Lung (tissue), 12 donors: ENCODE results near the gene HOXC11. TPM values are rescaled to one million over a fixed set of nuclear protein-coding genes. Genes with fewer than 3 reads are reported as not detected.
A peak's percentile ranks its signal among the peaks of the same experiment; 100 is the strongest.

Experiments
- ATAC-seq: fragments of 200-7000 bp; cut with Tn5 transposase; one replicate; pipeline ENCODE4 v1.9.1; 2020; ENCODE audit warnings: moderate number of reproducible peaks; ENCODE audit not compliant: insufficient read depth, low FRiP score
- DNase-seq, 3 donors: peaks; one replicate each; pipeline ENCODE4 v3.0.0-alpha.2; 2013 to 2017
- H3K27ac ChIP-seq, 2 donors: one replicate each; pipeline ENCODE4 v1.5.1; 2013; ENCODE audit warnings: mild to moderate bottlenecking in 2 of 2, moderate library complexity in 2 of 2, control low read depth in 1 of 2, inconsistent platforms in 1 of 2, low read depth in 1 of 2, low read length in 1 of 2
- H3K27me3 ChIP-seq, 3 donors: one replicate each; pipeline ENCODE4 v1.5.1; 2013; ENCODE audit warnings: low read length in 2 of 3; ENCODE audit not compliant: control insufficient read depth in 3 of 3, insufficient read depth in 3 of 3
- H3K36me3 ChIP-seq, 4 donors: one replicate each; pipeline ENCODE4 v1.5.1; 2013; ENCODE audit warnings: low read length in 4 of 4, mild to moderate bottlenecking in 1 of 4, moderate library complexity in 1 of 4; ENCODE audit not compliant: control insufficient read depth in 4 of 4, insufficient read depth in 4 of 4
- H3K4me1 ChIP-seq, 5 donors: one replicate each; pipeline ENCODE4 v1.5.1; 2013; ENCODE audit warnings: low read length in 5 of 5, mild to moderate bottlenecking in 2 of 5, moderate library complexity in 1 of 5; ENCODE audit not compliant: control insufficient read depth in 5 of 5, insufficient read depth in 5 of 5
- H3K4me3 ChIP-seq: one replicate; pipeline ENCODE4 v1.5.1; 2013; ENCODE audit warnings: mild to moderate bottlenecking, control low read depth, moderate library complexity
- H3K9ac ChIP-seq, 2 donors: one replicate each; pipeline ENCODE4 v1.5.1; 2013; ENCODE audit warnings: low read length in 2 of 2, control low read depth in 1 of 2; ENCODE audit not compliant: insufficient read depth in 1 of 2
- H3K9me3 ChIP-seq, 4 donors: one replicate each; pipeline ENCODE4 v1.5.1; 2013; ENCODE audit warnings: low read length in 3 of 4, mild to moderate bottlenecking in 1 of 4, moderate library complexity in 1 of 4; ENCODE audit not compliant: control insufficient read depth in 4 of 4, insufficient read depth in 3 of 4
- WGBS, 2 donors: extraction: QIAGEN DNeasy Blood & Tissue Kit; methylation state at CpG; one replicate each; pipeline ENCODE4 v1.1.7; 2013; 5-methylcytosine and 5-hydroxymethylcytosine counted together
- polyA plus RNA-seq, 2 donors: library from polyadenylated mRNA; stranded (reverse); fragments of 200-250 nt; gene quantifications; one replicate each; pipeline ENCODE4 v1.2.1, GENCODE V29; 2013
- total RNA-seq, 2 donors: library from RNA; depleted of rRNA in 1 of 2; stranded (reverse); fragments of >200 nt in 1 of 2; gene quantifications; one replicate each; pipeline ENCODE4 v1.2.1, GENCODE V29; 2014 to 2021
- TF ChIP-seq, protein P1 (sequence below): IDR thresholded peaks from 2 replicates; pipeline ENCODE4 v1.5.1; 2012; ENCODE audit warnings: mild to moderate bottlenecking; ENCODE audit errors: control extremely low read depth, extremely low read depth
- donor health status: control.
- donor health status: control.
- donor health status: Bipolar disorder and iron deficiency.
- donor health status: healthy.
- donor health status: DM: yes; HTN: yes; CAD: no.

The HOXC11 gene
- total and polyA plus RNA-seq, 4 donors: not detected

DNA sequence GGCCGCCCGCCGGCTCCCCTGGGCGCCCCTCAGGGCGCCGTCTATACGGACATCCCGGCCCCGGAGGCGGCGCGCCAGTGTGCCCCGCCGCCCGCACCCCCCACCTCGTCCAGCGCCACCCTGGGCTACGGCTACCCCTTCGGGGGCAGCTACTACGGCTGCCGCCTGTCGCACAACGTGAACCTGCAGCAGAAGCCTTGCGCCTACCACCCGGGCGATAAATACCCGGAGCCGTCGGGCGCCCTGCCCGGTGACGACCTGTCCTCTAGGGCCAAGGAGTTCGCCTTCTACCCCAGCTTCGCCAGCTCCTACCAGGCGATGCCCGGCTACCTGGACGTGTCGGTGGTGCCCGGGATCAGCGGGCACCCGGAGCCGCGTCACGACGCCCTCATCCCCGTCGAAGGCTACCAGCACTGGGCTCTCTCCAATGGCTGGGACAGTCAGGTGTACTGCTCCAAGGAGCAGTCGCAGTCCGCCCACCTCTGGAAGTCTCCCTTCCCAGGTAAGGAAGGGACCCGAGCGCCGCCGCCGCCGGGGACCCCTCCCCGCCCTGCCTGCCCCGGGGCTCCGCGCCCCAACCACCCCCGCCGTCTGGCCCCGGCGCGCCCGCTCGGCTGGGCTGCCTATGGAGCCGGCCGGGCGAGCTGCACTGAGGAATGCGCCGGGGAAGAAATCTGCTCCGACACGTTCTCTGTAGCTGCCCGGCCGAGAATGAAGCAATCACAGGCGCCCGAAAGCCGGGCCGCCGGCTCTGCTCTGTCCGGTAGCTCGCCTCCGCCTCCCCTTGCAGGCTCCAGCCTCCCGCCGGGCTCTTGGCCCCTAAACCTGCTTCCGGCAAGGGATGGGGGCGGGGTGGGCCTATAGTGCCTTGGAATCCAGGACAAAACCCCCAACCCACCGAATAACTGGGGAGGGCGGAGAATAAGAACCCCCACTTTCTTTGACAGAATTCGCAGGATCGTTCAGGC is 33.5 kb upstream of the HOXC11 start:
- 5 to 6% methylated on average over 87 to 91 of the region's 91 CpGs for WGBS, 2 donors
- peak; percentile 65 to 72 (median 71) for DNase-seq
- Histone ChIP-seq H3K27ac (no peak overlapping the region), H3K36me3 (no peaks in the 10 kb centered on the region), H3K9me3 (peaks cover 0 to 7% (median 0%) of the 10 kb centered on the region in 4 donors), H3K4me3 (no peak overlapping the region), H3K4me1 (peaks cover 0 to 3% (median 2%) of the 10 kb centered on the region in 5 donors), H3K27me3 (peaks cover 15 to 95% (median 90%) of the 10 kb centered on the region in 3 donors), H3K9ac (no peak overlapping the region)
- ATAC-seq: no peak
- TF ChIP-seq, protein P1, sequence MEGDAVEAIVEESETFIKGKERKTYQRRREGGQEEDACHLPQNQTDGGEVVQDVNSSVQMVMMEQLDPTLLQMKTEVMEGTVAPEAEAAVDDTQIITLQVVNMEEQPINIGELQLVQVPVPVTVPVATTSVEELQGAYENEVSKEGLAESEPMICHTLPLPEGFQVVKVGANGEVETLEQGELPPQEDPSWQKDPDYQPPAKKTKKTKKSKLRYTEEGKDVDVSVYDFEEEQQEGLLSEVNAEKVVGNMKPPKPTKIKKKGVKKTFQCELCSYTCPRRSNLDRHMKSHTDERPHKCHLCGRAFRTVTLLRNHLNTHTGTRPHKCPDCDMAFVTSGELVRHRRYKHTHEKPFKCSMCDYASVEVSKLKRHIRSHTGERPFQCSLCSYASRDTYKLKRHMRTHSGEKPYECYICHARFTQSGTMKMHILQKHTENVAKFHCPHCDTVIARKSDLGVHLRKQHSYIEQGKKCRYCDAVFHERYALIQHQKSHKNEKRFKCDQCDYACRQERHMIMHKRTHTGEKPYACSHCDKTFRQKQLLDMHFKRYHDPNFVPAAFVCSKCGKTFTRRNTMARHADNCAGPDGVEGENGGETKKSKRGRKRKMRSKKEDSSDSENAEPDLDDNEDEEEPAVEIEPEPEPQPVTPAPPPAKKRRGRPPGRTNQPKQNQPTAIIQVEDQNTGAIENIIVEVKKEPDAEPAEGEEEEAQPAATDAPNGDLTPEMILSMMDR: no peak

DNA sequence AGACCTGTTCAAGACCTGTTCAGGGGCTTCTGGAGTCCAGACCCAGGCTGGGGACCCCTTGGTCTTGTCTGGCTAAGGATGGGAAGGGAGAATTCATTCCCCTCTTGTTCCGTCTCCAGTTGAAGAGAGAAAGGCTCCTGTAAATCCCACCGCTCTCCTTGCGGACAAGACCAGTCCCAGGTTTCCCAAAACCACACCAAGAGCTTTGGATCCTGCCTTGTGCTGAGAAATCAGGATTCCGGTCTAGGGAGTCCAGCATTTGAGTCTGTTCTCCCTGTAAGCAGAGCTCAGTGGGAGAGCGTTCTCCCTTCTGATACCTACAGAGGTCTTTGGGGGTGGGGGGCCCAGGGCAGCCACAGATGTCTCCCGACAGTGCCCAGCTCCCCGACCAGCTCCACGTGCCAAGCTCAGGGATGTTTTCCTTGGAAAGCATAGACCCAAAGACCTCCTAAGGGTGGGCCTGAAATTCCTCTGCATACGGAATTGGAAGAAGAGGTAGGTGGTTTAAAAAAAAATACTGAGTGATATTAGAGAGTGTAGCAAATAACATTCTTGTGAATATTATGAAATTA is 32.4 kb upstream of the HOXC11 start:
- TF ChIP-seq, protein P1: no peak
- Histone ChIP-seq H3K27me3 (peaks cover 20 to 95% (median 90%) of the 10 kb centered on the region in 3 donors), H3K9ac (no peak overlapping the region), H3K27ac (no peak overlapping the region), H3K36me3 (no peaks in the 10 kb centered on the region), H3K4me1 (peaks cover 0 to 3% (median 0%) of the 10 kb centered on the region in 5 donors), H3K9me3 (peaks cover 0 to 7% (median 0%) of the 10 kb centered on the region in 4 donors), H3K4me3 (no peak overlapping the region)
- DNase-seq (peak in 1 of 3 donors; percentile 10), ATAC-seq (no peak)
- WGBS, 2 donors: 9 to 10% methylated on average over 9 of the region's 9 CpGs

DNA sequence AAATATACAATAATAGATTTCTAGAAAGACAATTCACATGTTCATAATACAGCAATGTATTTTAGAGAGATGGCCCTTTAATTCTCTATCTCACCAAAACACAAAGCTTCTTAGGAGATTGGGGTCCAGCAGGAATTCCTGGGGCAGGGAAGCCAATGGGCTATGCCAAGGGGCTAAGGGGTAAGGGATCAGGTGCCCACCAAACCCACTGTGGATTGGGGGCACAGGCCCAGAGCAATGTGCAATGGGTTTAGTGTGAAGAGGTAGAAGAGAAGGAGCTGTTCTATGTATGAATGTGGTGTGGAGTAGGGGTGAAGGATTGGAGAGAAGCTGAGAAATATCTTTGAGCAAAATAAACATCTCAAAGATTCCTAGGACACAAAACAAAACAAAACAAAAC is 31.7 kb upstream of the HOXC11 start:
- Histone ChIP-seq H3K27me3 (peaks cover 20 to 95% (median 90%) of the 10 kb centered on the region in 3 donors), H3K27ac (no peak overlapping the region), H3K9ac (no peak overlapping the region), H3K4me1 (peaks cover 0 to 3% (median 0%) of the 10 kb centered on the region in 5 donors), H3K4me3 (no peak overlapping the region), H3K9me3 (peaks cover 0 to 7% (median 0%) of the 10 kb centered on the region in 4 donors), H3K36me3 (no peaks in the 10 kb centered on the region)
- DNase-seq: no peak
- TF ChIP-seq, protein P1: no peak
- ATAC-seq: no peak
